Mesenchymal stem cell (in vitro differentiated cells and primary cell): ENCODE measurements around the gene FAM3B.
"Not testable (repeated sequence)": the region's sequence is repeated elsewhere in the genome, so short reads cannot be mapped to it uniquely, and the experiment has no call there.

Experiments
- DNase-seq: peaks from one replicate; pipeline ENCODE4 v3.0.0-alpha.2; 2013
- H2AFZ ChIP-seq: one replicate; pipeline ENCODE4 v1.6.1; 2013; ENCODE audit warnings: low read depth, mild to moderate bottlenecking, control low read depth, inconsistent platforms, low read length, moderate library complexity
- H2AK5ac ChIP-seq: 2 replicates; pipeline ENCODE4 v1.6.1; 2013; ENCODE audit warnings: low read length, moderate library complexity, mild to moderate bottlenecking, inconsistent platforms; ENCODE audit not compliant: severe bottlenecking
- H2BK120ac ChIP-seq: one replicate; pipeline ENCODE4 v1.6.1; 2013; ENCODE audit warnings: low read depth, mild to moderate bottlenecking, inconsistent platforms, low read length, moderate library complexity
- H2BK12ac ChIP-seq, 2 experiments: one replicate each; pipeline ENCODE4 v1.6.1; 2013; ENCODE audit warnings: inconsistent platforms in 2 of 2, low read length in 2 of 2, mild to moderate bottlenecking in 2 of 2, moderate library complexity in 2 of 2, control low read depth in 1 of 2
- H2BK15ac ChIP-seq: one replicate; pipeline ENCODE4 v1.6.1; 2013; ENCODE audit warnings: mild to moderate bottlenecking, low read depth, inconsistent platforms; ENCODE audit not compliant: poor library complexity, severe bottlenecking
- H2BK5ac ChIP-seq: 2 replicates; pipeline ENCODE4 v1.6.1; 2013; ENCODE audit warnings: low read depth, mild to moderate bottlenecking, low read length, control low read depth, inconsistent platforms; ENCODE audit not compliant: poor library complexity, severe bottlenecking
- H3K14ac ChIP-seq, 2 experiments: one replicate each; pipeline ENCODE4 v1.6.1; 2013; ENCODE audit warnings: inconsistent platforms in 2 of 2, low read length in 2 of 2, control low read depth in 1 of 2, mild to moderate bottlenecking in 1 of 2, moderate library complexity in 1 of 2
- H3K18ac ChIP-seq, 2 experiments: one replicate each; pipeline ENCODE4 v1.6.1; 2013; ENCODE audit warnings: inconsistent platforms in 2 of 2, low read length in 2 of 2, control low read depth in 1 of 2, low read depth in 1 of 2, mild to moderate bottlenecking in 1 of 2
- H3K23ac ChIP-seq, 2 experiments: one replicate each; pipeline ENCODE4 v1.6.1; 2013; ENCODE audit warnings: inconsistent platforms in 2 of 2, low read length in 2 of 2, mild to moderate bottlenecking in 2 of 2, moderate library complexity in 2 of 2, control low read depth in 1 of 2
- H3K27ac ChIP-seq: 2 replicates; pipeline ENCODE4 v1.5.1; 2013; ENCODE audit warnings: mild to moderate bottlenecking, moderate library complexity, low read length, control low read depth, inconsistent platforms; ENCODE audit not compliant: poor library complexity, severe bottlenecking
- H3K27me3 ChIP-seq, 2 experiments: 2 replicates each; pipeline versions ENCODE4 v1.6.1 to v1.7.0; 2013; ENCODE audit warnings: low read length in 2 of 2, mild to moderate bottlenecking in 2 of 2, moderate library complexity in 2 of 2, control low read depth in 1 of 2, inconsistent platforms in 1 of 2; ENCODE audit not compliant: control insufficient read depth in 1 of 2, insufficient read depth in 1 of 2
- H3K36me3 ChIP-seq, 2 experiments: 2 replicates each; pipeline versions ENCODE4 v1.6.1 to v1.7.0; 2013; ENCODE audit warnings: low read length in 2 of 2, control low read depth in 1 of 2, inconsistent platforms in 1 of 2, low read depth in 1 of 2, mild to moderate bottlenecking in 1 of 2; ENCODE audit not compliant: insufficient read depth in 2 of 2, control insufficient read depth in 1 of 2
- H3K4ac ChIP-seq, 2 experiments: one replicate each; pipeline ENCODE4 v1.6.1; 2013; ENCODE audit warnings: inconsistent platforms in 2 of 2, low read length in 2 of 2, mild to moderate bottlenecking in 2 of 2, moderate library complexity in 2 of 2, control low read depth in 1 of 2, low read depth in 1 of 2
- H3K4me1 ChIP-seq: 2 replicates; pipeline ENCODE4 v1.6.1; 2013; ENCODE audit warnings: low read depth, low read length, control low read depth; ENCODE audit not compliant: control insufficient read depth, insufficient read depth
- H3K4me2 ChIP-seq: 2 replicates; pipeline ENCODE4 v1.6.1; 2013; ENCODE audit warnings: low read length, mild to moderate bottlenecking, inconsistent platforms; ENCODE audit not compliant: poor library complexity, severe bottlenecking
- H3K4me3 ChIP-seq, 2 experiments: 2 replicates each; pipeline versions ENCODE4 v1.5.1 to v1.7.0; 2013; ENCODE audit warnings: low read length in 2 of 2, mild to moderate bottlenecking in 2 of 2, control low read depth in 1 of 2, low read depth in 1 of 2; ENCODE audit not compliant: insufficient read depth in 1 of 2
- H3K79me1 ChIP-seq: replicated peaks from 2 replicates; pipeline ENCODE4 v1.6.1; 2013; ENCODE audit warnings: mild to moderate bottlenecking, control low read depth, low read length, inconsistent platforms; ENCODE audit not compliant: poor library complexity, severe bottlenecking
- H3K9ac ChIP-seq: 2 replicates; pipeline ENCODE4 v1.7.0; 2013; ENCODE audit warnings: mild to moderate bottlenecking, low read length, moderate library complexity
- H3K9me3 ChIP-seq: 2 replicates; pipeline ENCODE4 v1.7.0; 2013; ENCODE audit warnings: mild to moderate bottlenecking, low read length; ENCODE audit not compliant: control insufficient read depth
- H4K8ac ChIP-seq: one replicate; pipeline ENCODE4 v1.6.1; 2013; ENCODE audit warnings: inconsistent platforms, mild to moderate bottlenecking, low read length, moderate library complexity
- H4K91ac ChIP-seq: one replicate; pipeline ENCODE4 v1.6.1; 2013; ENCODE audit warnings: mild to moderate bottlenecking, low read length, inconsistent platforms
- WGBS: methylation state at CpG from one replicate; pipeline ENCODE4 v1.1.7; 2013; ENCODE audit warnings: mixed read lengths; 5-methylcytosine and 5-hydroxymethylcytosine counted together

FAM3B gene

DNA sequence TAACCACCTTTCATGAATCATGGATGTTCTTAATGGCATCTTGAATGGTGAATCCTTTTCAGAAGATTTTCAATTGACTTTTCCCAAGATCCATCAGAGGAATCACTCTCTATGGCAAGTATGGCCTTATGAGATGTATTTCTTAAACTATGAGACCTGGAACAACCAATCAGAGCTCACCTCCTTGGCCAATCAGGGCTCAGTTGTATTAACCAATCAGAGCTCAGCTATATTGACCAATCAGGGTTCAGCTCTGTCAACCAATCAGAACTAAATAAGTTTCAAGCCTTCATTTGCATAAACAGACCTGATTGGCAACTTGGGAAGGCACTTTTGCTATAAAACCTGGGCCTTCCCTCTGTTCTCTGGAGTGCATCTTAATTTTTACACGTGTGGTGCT, 13.6 kb upstream of the FAM3B start:
- no peak overlapping the region for H4K8ac ChIP-seq
- no peak overlapping the region for H2AFZ ChIP-seq
- H3K4me3 ChIP-seq: no peak overlapping the region
- H2BK15ac ChIP-seq: no peak overlapping the region
- no peaks in the 10 kb centered on the region for H3K36me3 ChIP-seq
- no peak overlapping the region for H2BK5ac ChIP-seq
- no peak overlapping the region for H3K18ac ChIP-seq
- H3K27me3 ChIP-seq: peaks cover 0 to 29% of the 10 kb centered on the region in 2 experiments
- no peaks in the 10 kb centered on the region for H3K4me1 ChIP-seq
- DNase-seq: no peak
- no peak overlapping the region for H3K14ac ChIP-seq
- no peak overlapping the region for H3K23ac ChIP-seq
- no peaks in the 10 kb centered on the region for H3K9me3 ChIP-seq
- WGBS: 67% methylated on average over 1 of the region's 1 CpG
- no peaks in the 10 kb centered on the region for H3K79me1 ChIP-seq
- no peak overlapping the region for H3K4me2 ChIP-seq
- H2BK120ac ChIP-seq: no peak overlapping the region
- no peak overlapping the region for H3K27ac ChIP-seq
- no peak overlapping the region for H3K9ac ChIP-seq
- no peak overlapping the region for H2BK12ac ChIP-seq
- H3K4ac ChIP-seq: no peak overlapping the region
- no peak overlapping the region for H4K91ac ChIP-seq
- no peak overlapping the region for H2AK5ac ChIP-seq

GRCh38 chr21:41304068-41304720, 12.4 kb upstream of the FAM3B start:
- H3K9me3 ChIP-seq: no peaks in the 10 kb centered on the region
- H2BK120ac ChIP-seq: no peak overlapping the region
- no peak for DNase-seq
- no peaks in the 10 kb centered on the region for H3K79me1 ChIP-seq
- no peak overlapping the region for H3K9ac ChIP-seq
- no peak overlapping the region for H2AK5ac ChIP-seq
- H4K91ac ChIP-seq: no peak overlapping the region
- no peak overlapping the region for H3K4ac ChIP-seq
- no peak overlapping the region for H3K4me2 ChIP-seq
- no peak overlapping the region for H2BK12ac ChIP-seq
- H3K14ac ChIP-seq: no peak overlapping the region
- no peak overlapping the region for H3K23ac ChIP-seq
- 91% methylated on average over 31 of the region's 40 CpGs for WGBS
- no peak overlapping the region for H2BK15ac ChIP-seq
- no peak overlapping the region for H3K18ac ChIP-seq
- no peak overlapping the region for H2BK5ac ChIP-seq
- H4K8ac ChIP-seq: no peak overlapping the region
- no peaks in the 10 kb centered on the region for H3K4me1 ChIP-seq
- no peak overlapping the region for H3K27ac ChIP-seq
- peaks cover 0 to 35% of the 10 kb centered on the region in 2 experiments for H3K27me3 ChIP-seq
- H3K36me3 ChIP-seq: no peaks in the 10 kb centered on the region
- no peak overlapping the region for H2AFZ ChIP-seq
- no peak overlapping the region for H3K4me3 ChIP-seq

- H3K27ac ChIP-seq: no peak overlapping the region
- no peak overlapping the region for H2BK120ac ChIP-seq
- H3K4me3 ChIP-seq: no peak overlapping the region
- H2AFZ ChIP-seq: no peak overlapping the region
- H3K4ac ChIP-seq: no peak overlapping the region
- no peak overlapping the region for H3K23ac ChIP-seq
- H4K8ac ChIP-seq: no peak overlapping the region
- no peak overlapping the region for H2BK15ac ChIP-seq
- no peaks in the 10 kb centered on the region for H3K36me3 ChIP-seq
- no peak for DNase-seq
- peaks cover 0 to 48% of the 10 kb centered on the region in 2 experiments for H3K27me3 ChIP-seq
- no peak overlapping the region for H3K14ac ChIP-seq
- no peak overlapping the region for H2BK12ac ChIP-seq
- H3K9me3 ChIP-seq: no peaks in the 10 kb centered on the region
- H3K9ac ChIP-seq: no peak overlapping the region
- no peak overlapping the region for H2AK5ac ChIP-seq
- H3K4me1 ChIP-seq: no peaks in the 10 kb centered on the region
- no peak overlapping the region for H2BK5ac ChIP-seq
- no peak overlapping the region for H4K91ac ChIP-seq
- H3K4me2 ChIP-seq: no peak overlapping the region
- no peaks in the 10 kb centered on the region for H3K79me1 ChIP-seq
- H3K18ac ChIP-seq: no peak overlapping the region
Observed at GRCh38 chr21:41307219-41307618, 9.4 kb upstream of the FAM3B start.

GRCh38 chr21:41313285-41314164, 3.1 kb upstream of the FAM3B start:
- not testable (repeated sequence) for H2AK5ac ChIP-seq, H2AFZ ChIP-seq, H2BK120ac ChIP-seq, H2BK15ac ChIP-seq, H4K91ac ChIP-seq, H3K18ac ChIP-seq, H2BK5ac ChIP-seq, H3K4ac ChIP-seq, H3K4me3 ChIP-seq, H3K4me2 ChIP-seq, H2BK12ac ChIP-seq, H3K14ac ChIP-seq, H3K27ac ChIP-seq, H3K9me3 ChIP-seq, H3K79me1 ChIP-seq, H3K36me3 ChIP-seq, H3K23ac ChIP-seq, DNase-seq, H3K4me1 ChIP-seq, H3K9ac ChIP-seq, H4K8ac ChIP-seq
- peaks cover 34 to 63% of the 10 kb centered on the region in 2 experiments for H3K27me3 ChIP-seq
- 71% methylated on average over 2 of the region's 8 CpGs for WGBS
